Midbrain (tissue), 1 donor: ENCODE measurements around the gene MADD.

ENCODE experiments used
- DNase-seq: peaks from one replicate; lab custom pipeline; 2025; lab: John Stamatoyannopoulos, UW

MADD gene

DNA sequence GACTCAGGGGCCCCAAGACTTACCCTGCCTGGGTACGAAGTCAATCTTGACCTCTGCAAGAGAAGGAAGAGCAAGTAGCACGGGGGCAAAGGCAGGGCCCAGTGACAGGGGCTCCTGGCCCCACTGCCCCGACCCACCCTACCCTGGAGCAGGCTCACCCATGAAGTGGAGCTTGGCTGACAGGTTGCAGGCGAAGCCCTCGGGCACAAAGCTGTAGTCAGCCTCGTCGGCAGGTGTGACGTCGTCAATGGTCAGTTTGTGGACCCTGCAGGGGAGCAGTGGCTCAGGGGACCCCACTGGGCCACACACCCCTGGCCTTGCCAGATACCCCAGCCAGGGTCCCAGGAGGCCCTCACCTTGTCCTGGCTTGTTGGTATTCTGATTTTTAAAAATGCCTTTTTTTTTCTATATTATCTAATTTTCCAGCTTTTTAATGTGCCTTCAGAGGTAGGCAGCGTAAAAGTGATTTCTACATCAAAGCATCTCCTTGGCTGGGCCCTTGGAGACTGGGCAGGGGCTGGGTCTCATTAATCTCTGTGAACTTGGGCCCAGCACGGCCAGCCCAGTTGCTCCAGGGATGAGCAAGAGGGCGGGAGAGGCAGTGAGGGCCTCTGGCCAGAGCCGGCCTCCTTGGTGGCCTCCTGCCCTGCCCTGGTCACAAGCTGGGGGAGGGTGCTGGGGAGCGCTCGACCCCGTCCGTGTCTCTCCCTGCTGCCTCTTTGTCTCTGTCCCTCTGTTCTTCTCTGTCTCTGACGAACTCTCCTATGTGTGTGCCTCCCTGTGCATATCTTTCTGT is 71.2 kb downstream of the MADD start:
- no peak for DNase-seq

DNA sequence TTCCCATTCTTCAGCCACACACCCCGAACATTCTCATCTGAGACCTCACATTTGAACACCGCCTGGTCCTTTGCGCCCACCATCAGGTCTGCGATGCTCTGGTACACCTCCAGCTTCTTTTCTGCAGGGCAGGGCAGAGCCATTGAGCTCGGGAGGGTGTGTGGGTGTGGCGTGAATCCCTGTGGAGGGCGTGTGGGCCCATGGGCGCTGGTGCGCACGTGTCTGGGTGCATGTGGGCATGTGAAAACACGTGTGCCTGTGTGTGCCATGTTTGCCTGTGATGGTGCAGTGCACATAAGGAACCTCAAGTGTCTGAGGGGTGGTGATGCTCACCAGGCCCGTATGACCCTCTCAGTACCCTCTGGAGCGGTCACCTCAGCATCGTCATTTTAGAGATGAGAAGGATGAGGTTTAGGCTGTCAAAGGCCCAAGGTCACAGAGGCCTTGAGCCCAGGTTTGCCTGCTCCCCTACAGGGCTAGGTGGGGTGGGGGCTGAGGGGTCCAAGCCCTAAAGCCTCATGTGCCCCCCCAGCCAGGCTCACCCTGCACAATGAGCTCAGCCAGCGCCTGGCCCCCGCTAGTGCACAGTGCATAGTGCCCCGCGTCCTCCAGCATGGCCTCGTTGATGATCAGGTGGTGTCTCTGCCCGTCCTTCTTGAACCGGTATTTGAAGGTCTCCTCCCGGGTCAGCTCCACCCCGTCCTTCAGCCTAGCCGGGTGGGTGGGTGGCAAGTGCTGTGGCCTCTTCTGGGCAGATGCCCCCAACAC is 72.3 kb downstream of the MADD start:
- DNase-seq = no peak

DNA sequence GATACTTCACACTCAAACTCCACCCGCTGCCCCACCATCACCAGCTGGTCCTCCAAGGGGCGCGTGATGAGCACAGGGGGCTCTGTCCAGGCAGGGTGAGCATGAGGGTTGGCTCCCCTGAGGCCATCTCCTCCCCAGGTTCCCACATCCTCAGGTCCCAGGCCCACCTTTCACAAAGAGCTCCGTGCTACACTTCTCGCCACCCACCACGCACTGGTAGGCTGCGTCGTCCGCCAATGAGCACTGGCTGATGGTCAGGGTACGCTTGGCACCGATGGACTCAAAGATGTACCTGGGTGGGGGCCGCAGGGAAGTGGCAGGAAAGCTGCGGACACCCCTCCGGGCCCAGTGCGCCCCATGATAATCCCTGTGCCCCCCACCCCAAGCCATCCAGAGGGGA is 72.9 kb downstream of the MADD start:
- no peak for DNase-seq

DNA sequence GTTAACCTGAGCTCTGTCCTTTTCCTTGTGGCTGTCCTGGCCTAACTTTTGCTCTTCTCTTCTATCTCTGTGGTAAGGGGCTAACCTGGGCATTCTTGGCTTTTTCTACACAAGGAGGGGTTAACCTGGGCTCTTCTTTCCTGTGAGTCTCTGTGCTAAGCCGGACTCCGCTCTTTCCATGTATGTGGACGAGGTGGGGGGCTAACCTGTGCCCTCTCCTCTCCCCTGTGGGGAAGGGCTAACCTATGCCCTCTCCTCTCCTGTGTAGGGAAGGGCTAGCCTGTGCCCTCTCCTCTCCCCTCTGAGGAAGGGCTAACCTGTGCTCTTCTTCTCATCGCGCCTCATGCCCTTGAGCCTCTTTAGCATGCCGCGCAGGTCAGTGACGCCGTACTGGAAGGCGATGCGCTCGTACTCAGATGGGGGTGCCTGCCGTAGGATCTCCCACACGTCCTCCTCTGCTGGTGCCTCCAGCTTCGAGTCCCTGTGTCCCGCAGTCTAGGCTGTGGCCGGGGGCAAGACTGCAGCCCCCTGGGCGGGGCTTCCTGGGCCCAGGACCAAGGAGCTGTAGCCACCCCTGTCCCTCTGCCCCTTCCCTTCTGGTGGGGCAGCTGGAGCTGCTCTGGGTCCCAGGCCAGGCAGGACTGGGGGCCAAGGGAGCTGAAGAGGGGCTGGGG is 76.1 kb downstream of the MADD start:
- DNase-seq = no peak

DNA sequence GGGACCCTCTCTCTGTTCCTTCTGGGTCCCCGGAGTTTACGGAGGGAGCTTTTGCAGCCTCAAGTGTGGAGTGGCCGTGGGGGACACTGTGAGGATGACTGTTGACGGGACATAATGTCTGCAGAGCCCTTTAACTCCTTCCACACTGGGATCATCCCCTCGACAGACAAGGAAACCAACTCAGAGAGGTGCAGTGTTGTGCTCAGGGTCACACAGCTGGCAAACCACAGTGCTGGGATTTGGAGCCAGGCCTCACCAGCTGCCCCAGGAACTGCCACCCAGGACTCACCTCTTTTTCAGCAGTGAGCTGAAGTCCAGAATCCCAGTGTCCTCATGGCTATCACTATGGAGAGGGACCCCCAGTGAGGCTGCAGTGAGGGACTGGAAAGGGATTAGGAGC is 77.2 kb downstream of the MADD start:
- DNase-seq = no peak

DNA sequence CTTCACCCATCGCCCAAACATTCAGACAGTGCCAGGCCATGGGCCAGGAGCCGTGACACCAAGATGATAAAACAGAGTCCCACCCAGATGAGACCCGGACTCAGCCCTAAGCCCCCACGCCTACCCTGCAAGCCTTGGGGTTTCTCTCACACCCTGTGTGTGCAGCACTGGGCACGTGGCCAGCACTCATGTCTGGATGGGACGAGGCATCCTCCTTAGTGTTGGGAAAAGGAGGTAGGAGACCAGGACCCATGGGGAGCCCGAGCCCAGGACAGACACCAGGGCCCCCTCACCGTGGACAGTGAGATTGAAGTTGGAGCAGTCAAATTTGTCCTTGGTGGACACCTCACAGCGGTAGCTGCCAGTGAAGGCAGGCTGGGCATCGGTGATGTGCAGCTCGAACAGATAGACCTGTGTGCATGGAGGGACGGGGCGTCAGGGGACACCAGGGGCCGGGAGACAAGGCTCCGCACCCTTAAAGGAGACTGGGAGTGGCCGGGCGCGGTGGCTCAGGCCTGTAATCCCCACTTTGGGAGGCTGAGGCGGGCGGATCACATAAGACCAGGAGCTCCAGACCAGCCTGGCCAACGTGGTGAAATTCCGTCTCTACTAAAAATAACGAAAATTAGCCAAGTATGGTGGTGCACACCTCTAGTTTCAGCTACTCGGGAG is 78.3 kb downstream of the MADD start:
- no peak for DNase-seq

DNA sequence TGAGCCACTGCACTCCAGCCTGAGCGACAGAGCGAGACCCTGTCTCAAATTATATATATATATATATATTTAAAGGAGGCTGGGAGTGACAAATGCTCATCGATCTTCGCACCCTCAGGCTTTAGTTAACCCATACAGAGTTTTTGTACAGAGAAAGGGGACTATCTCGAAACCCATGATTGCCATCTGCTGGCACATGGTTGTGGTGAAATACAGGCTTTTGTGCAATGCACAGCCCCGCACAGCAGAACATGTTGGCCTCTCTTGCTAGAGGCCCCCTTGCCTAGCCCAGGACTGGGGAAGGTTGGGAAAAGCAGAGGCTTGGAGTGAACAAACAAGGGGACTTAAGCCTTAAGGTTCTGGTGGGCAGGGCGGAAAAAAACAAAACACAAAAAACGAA is 78.9 kb downstream of the MADD start:
- DNase-seq = no peak

DNA sequence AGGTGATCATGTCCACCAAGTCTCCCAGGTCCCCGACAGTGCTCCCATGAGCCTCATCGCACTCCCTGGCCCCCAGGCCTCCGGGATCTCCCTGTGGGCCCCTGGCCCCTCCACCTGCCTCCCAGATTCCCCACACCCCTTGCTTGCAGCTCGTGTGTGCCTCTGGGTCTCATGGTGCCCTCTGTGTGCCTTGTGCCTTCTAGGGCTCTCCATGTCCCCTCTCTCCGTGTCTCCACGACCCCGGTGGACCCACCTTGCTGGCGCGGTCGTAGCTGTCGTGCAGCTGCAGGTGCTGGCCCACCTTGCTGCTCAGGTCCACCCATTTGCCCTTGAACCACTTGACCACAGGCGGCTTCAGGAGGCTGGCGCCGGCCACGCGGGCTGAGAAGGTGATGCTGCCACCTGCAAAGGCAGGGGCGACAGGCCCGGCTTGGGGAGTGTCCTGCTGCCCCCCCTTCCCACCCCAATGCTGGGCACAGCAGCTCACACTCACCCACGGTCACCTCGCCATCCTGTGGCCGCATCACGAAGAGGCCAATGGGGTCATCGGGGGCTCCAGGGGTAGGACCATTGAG is 79.7 kb downstream of the MADD start:
- no peak for DNase-seq

DNA sequence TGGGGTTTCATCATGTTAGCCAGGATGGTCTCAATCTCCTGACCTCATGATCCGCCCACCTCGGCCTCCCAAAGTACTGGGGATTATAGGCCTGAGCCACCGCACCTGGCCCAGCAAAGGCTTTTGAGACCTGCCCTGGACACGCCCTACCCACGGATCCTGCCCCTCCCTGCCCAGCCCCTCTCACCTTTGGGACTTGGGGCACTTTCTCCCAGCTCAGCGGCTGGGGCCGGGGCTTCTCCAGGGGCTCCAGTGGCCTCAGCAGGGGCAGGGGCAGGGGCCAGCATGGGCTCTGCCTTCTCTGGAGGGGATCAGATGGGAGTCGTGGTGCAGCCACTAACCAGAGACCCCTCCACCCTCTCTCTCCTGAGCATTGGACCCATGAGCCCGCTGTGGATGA is 80.4 kb downstream of the MADD start:
- DNase-seq = no peak

DNA sequence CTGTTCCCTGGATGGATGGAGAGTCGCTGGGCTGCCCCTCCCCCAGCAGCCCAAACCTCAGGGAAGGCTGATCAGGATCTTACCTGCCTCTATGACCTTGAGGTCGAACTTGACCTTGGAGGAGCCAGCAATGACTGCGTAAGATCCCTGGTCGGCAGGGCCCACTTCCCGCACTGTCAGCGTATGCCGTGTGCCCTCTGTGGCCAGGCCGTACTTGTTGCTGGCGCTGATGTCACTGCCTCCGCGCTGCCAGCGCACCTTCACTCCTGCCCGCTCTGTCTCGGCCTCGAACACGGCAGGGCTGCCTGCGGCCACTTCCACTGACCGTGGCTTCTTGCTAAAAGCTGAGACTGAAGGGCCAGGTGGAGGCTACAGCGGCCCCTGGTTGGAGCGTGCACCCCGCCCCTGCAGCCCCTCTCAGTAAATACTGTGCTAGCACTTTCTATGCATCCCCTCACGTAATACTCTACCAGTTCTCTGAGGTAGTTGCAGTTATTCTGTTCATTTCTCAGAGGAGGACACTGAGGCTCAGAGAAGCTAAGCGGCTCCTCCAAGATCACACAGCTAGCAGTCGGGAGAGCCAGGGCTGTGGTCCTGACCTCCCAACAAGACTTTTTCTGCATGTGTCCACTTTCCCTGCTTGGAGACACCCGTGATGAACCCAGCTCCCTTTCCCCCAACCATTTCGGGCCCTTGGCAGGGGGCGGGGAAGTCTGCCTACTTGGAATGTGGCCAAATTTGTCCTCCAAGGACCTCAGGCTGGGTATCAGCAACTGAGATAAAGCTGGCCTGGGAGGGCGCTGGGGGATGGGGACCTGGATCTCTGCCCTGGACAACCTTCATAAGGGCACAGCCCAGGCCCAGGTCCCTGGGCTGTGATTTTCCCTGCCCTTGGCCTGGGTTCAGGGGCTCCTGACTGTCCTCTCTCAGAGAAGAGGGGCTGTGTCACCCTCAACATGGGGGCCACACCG is 81.5 kb downstream of the MADD start:
- DNase-seq = no peak

DNA sequence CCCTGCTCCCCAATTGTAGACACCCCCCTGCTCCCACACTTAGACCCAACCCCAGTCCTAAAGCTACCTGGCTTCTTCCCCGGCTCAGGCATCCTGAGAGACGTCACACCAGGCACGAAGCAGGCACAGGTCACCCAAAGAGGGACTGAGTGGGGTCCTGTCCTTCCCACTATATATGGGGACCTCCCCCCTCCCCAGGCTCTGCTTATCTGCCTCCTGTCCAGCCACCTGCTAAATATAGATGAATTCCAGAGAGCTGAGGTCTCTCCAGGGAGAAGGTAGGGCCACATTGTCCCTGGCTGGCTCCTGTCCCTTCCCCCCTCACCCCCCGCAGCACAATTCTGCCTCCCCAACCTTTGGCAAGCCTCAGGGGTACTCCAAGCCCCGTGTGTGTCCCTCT is 82.6 kb downstream of the MADD start, which contains the start of gene MYBPC3:
TSS of gene MYBPC3 (minus strand) at position 147 of the 400 bp plus-strand sequence. CDS start at position 92, 55 bp downstream.
- DNase-seq = no peak

DNA sequence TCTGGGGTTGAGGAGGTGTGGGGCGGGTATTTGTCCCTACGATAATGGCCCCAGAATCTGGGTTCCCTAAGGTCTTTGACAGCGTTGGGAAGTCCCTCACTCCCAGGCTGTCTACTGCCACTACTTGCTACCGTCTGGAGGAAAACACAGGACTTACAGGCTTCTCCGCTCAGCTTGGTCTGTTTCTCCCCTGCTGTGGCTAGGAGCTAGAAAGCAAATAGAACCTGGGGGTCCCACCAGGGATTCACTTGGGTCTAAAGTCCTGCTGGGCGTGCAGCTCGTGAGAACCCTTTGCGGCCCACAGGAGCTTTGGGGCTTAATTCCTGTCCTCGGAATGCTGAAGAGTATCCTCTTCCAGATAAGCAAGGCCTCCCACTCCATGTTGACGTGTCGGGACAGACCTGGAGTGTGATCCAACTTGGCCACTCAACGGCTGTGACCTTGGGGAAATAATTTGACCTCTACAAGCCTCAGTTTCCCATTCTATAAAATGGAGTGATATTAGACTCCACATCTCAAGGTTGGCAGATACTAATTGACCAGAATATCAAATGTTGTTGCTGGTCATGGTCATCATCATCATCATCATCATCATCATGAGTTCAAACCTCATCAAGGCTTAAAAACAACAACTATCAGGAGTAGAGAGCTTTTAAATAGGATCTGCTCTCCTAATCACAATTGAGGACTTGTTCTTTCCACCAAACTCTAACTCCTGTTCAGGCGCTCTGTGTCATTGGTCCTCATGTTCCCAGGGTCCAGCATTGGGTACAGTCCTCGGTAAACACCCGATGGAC is 84.2 kb downstream of the MADD start:
- no peak for DNase-seq

DNA sequence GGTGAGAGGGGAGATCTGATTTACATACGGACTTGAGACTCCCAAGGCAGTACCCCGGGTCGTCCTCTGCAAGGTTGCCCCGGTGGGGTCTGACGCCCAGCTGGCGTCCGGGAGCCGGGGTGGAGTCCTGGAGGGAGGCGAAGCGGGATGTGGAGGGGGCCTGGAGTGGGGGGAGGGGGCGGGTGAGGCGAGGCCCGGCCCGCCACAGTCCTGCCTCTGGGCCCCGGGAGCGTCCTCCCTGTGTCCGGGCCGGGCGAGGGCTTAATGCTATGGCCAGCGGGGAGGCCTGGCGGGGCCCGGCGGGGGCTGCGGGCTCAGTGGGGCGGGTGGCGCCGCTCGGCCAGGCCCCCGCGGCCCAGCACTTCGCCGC is 85.0 kb downstream of the MADD start:
- DNase-seq = no peak

DNA sequence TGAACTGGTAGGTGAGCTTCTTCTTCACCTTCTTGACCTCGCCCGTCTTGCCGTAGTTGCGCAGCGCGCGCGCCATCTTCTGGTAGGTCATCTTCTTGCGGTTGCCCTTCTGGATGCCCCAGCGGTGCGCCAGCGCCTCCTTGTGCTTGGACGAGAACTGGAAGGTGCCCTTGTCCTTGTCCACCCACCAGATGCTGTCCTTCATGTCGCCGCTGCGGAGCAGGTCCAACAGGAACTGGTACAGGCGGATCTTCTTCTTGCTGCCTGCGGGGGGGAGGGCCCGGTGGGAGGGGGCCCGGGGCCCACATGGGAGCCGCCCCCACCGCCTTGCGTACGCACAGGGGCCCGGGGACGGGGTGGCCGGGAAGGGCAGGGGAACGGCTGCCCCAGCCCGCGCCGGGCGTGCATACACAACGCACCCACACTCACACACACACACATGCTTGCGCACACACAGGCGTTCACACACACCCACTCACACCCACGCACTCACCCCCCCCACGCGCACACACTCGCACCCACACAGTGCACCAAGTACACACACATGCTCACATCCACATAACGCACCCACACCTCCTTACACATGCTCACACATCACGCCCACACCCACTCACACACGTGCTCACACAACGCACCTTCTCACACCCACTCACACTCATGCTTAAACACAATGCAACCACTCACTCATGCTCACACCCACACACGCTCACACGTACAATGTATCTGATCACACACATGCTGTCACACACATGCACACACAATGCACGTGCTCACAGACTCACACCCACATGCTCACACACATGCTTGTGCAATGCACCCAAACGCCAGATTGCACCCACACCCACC is 85.6 kb downstream of the MADD start:
- DNase-seq = peak; percentile 91

DNA sequence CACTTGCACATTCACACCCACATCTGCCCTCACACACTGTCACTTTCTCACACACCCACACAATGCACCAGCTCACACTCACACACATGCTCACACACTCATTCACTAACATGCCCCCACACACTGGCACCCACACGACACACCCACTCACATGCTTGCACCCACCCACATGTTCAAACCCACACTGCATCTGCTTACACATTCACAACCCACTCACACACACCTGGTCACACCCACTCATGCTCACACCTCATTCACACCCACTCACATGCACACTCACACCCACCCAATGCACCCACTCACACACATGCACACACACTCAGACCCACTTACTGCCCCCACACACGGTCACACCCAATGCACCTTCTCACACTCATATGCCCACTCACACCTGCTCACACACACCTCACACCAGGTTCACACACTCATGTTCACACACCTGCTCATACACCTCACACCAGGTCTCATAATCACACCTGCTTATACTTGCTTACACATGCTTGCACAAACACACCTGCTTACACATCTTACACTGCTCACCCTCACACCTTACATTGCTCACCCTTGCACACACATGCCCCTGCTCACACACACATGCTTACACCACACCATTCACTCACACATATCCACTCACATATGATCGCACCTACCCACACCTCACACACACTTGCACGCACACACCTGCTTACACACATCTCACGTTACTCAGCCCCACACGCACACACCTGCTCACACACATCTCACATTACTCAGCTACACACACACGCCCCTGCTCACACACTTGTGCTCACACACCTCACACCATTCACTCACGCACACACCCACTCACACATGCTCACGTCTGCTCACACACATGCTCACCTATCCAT is 86.4 kb downstream of the MADD start:
- no peak for DNase-seq

DNA sequence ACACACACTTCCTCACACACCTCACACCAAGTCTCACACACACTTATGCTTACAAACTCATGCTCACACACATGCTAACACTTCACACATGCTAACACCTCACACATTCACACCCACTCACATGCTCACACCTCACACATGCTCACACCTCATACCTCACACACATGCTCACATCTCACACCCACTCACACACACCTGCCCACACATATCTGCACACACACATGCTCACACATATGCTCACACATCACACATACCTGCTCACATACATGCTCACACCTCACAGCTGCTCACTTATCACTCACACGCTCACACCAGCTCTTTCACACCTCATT is 87.0 kb downstream of the MADD start:
- no peak for DNase-seq

DNA sequence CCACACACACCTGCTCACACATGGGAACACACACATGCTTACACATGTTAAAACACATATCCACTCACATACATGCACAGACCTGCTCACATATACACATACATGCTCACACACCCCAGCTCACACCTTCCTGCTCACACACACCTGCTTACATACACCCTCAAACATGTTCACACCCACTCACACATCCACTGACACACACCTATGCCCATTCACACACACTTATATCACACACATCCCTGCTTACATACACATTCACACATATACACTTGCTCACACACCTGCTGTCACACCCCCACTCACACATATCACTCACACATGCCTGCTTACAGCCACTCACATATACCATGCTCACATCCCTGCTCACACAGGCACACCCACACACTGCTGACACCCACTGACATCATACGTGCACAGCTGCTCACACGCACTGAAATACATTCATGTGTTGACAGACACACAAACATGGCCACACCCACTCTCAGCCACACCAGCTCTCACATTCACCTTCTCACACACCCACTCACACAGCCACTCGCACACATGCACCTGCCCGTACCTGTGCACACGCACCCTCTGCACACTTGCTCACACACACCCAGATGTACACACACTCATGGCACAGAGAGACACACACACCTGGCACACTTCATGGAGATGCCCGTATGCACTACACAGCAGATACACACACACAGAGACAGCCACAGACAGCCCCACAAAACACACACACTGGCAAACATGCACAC is 88.2 kb downstream of the MADD start:
- no peak for DNase-seq

DNA sequence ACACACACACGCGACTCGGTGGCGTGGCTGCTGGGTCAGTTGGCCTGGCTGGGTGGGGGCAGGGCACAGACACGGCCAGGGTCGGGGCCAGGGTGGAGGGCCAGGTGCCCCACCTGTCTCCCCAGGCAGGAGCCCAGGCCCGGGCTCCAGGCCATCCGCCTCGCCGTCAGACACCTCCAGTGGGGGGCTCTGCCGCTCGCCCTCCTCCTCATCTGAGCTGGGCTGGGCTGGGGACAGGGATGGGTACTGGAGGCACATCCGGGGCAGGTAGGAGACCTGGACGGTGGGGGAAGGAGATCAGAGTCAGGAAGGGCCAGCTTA is 88.8 kb downstream of the MADD start:
- DNase-seq = no peak
